IMR-90 (cell line): ENCODE results near the gene ZMIZ1. TPM values are rescaled to one million over a fixed set of nuclear protein-coding genes. Genes with fewer than 3 reads are reported as not detected.

Experiments used
- ATAC-seq: fragments of 200-7000 bp; cut with Tn5 transposase; 2 replicates; pipeline ENCODE4 v1.9.1; 2020; ENCODE audit warnings: low read depth, mild to moderate bottlenecking, moderate library complexity
- BruUV-seq: library from RNA; stranded (reverse); fragments of 400-500 nt; replicated peaks from 2 replicates; lab custom pipeline; 2021; lab: Mats Ljungman, UMichigan
- CTCF ChIA-PET: fragments of 300-600 bp; formaldehyde crosslinking; extraction: SDS; loops from one replicate; lab custom pipeline; 2021; ENCODE audit warnings: antibody characterized with exemption; lab: Yijun Ruan, JAX
- POLR2A ChIA-PET: fragments of 300-600 bp; sonication (Branson Sonifier 250); formaldehyde crosslinking; loops from one replicate; lab custom pipeline; 2022; ENCODE audit warnings: antibody characterized with exemption; ENCODE audit not compliant: unreplicated experiment; lab: Charles Lee
- DNase-seq: peaks from one replicate; pipeline ENCODE4 v3.0.0; 2013
- H2AFZ ChIP-seq: replicated peaks from 2 replicates; pipeline ENCODE3; 2013; ENCODE audit warnings: low read length, mild to moderate bottlenecking; ENCODE audit not compliant: poor library complexity
- H2AK5ac ChIP-seq: 2 replicates; pipeline ENCODE4 v1.6.1; 2013; ENCODE audit warnings: low read depth, low read length, inconsistent platforms
- H2AK9ac ChIP-seq: replicated peaks from 2 replicates; pipeline ENCODE3; 2013; ENCODE audit warnings: mild to moderate bottlenecking, low read depth, low read length, moderate library complexity; ENCODE audit not compliant: poor library complexity
- H2BK120ac ChIP-seq: 2 replicates; pipeline ENCODE4 v1.6.1; 2013; ENCODE audit warnings: low read depth, low read length, inconsistent platforms
- H2BK15ac ChIP-seq: 3 replicates; pipeline ENCODE4 v1.6.1; 2013; ENCODE audit warnings: low read depth, low read length, inconsistent platforms
- H2BK20ac ChIP-seq: 2 replicates; pipeline ENCODE4 v1.6.1; 2013; ENCODE audit warnings: low read depth, mild to moderate bottlenecking, inconsistent platforms, low read length, moderate library complexity
- H2BK5ac ChIP-seq: 2 replicates; pipeline ENCODE4 v1.6.1; 2013; ENCODE audit warnings: mild to moderate bottlenecking, low read depth, low read length, inconsistent platforms; ENCODE audit not compliant: poor library complexity, severe bottlenecking
- H3K14ac ChIP-seq: replicated peaks from 2 replicates; pipeline ENCODE4 v1.6.1; 2013; ENCODE audit warnings: low read depth, low read length, inconsistent platforms
- H3K18ac ChIP-seq: 2 replicates; pipeline ENCODE4 v1.6.1; 2013; ENCODE audit warnings: low read depth, low read length, control low read depth
- H3K23ac ChIP-seq: 2 replicates; pipeline ENCODE4 v1.6.1; 2013; ENCODE audit warnings: low read depth, low read length, inconsistent platforms
- H3K27ac ChIP-seq: 2 replicates; pipeline ENCODE4 v1.5.1; 2013; ENCODE audit warnings: mild to moderate bottlenecking, control low read depth, low read length; ENCODE audit not compliant: insufficient read depth
- H3K27me3 ChIP-seq: 2 replicates; pipeline ENCODE4 v1.6.1; 2013; ENCODE audit warnings: low read length; ENCODE audit not compliant: control insufficient read depth, insufficient read depth
- H3K36me3 ChIP-seq: 2 replicates; pipeline ENCODE4 v1.6.1; 2013; ENCODE audit warnings: low read length, mixed read lengths; ENCODE audit not compliant: control insufficient read depth, insufficient read depth
- H3K4ac ChIP-seq: 2 replicates; pipeline ENCODE4 v1.6.1; 2013; ENCODE audit warnings: low read depth, low read length, inconsistent platforms
- H3K4me1 ChIP-seq: 2 replicates; pipeline ENCODE4 v1.6.1; 2013; ENCODE audit warnings: low read length, mixed read lengths; ENCODE audit not compliant: control insufficient read depth, insufficient read depth
- H3K4me2 ChIP-seq: 2 replicates; pipeline ENCODE4 v1.6.1; 2013; ENCODE audit warnings: low read depth, mild to moderate bottlenecking, control low read depth, low read length, moderate library complexity
- H3K4me3 ChIP-seq: 2 replicates; pipeline ENCODE4 v1.5.1; 2013; ENCODE audit warnings: low read depth, mild to moderate bottlenecking, control low read depth, low read length, moderate library complexity; ENCODE audit not compliant: insufficient read depth
- H3K56ac ChIP-seq: 2 replicates; pipeline ENCODE4 v1.6.1; 2013; ENCODE audit warnings: low read length, inconsistent platforms; ENCODE audit not compliant: insufficient read depth; ENCODE audit errors: extremely low read depth
- H3K79me1 ChIP-seq, 2 experiments: 2 replicates each; pipeline ENCODE4 v1.6.1; 2013; ENCODE audit warnings: low read length in 2 of 2, inconsistent platforms in 1 of 2, low read depth in 1 of 2
- H3K9ac ChIP-seq: 2 replicates; pipeline ENCODE4 v1.6.1; 2013; ENCODE audit warnings: low read depth, low read length, control low read depth
- H3K9me1 ChIP-seq: 2 replicates; pipeline ENCODE4 v1.6.1; 2013; ENCODE audit warnings: low read length, inconsistent platforms; ENCODE audit not compliant: insufficient read depth
- H3K9me3 ChIP-seq: 2 replicates; pipeline ENCODE4 v1.6.1; 2013; ENCODE audit warnings: low read length; ENCODE audit not compliant: control insufficient read depth, insufficient read depth
- H4K20me1 ChIP-seq: 2 replicates; pipeline ENCODE4 v1.6.1; 2013; ENCODE audit warnings: low read length, inconsistent platforms; ENCODE audit not compliant: insufficient read depth
- H4K5ac ChIP-seq: 2 replicates; pipeline ENCODE4 v1.6.1; 2013; ENCODE audit warnings: mild to moderate bottlenecking, low read depth, low read length, control low read depth
- H4K8ac ChIP-seq, 2 experiments: 2 replicates each; pipeline ENCODE4 v1.6.1; 2013; ENCODE audit warnings: low read depth in 2 of 2, low read length in 2 of 2, control low read depth in 1 of 2, inconsistent platforms in 1 of 2
- H4K91ac ChIP-seq: 2 replicates; pipeline ENCODE4 v1.6.1; 2013; ENCODE audit warnings: low read depth, low read length, inconsistent platforms; ENCODE audit not compliant: insufficient read depth
- BHLHE40 ChIP-seq: fragments of 150-350 bp; IDR thresholded peaks from 2 replicates; pipeline ENCODE4 v1.6.1; 2016; ENCODE audit warnings: mild to moderate bottlenecking, low read depth, low read length
- CEBPB ChIP-seq: IDR thresholded peaks from 2 replicates; pipeline ENCODE4 v1.6.1; 2012; ENCODE audit warnings: low read depth, low read length, improper control_type of control experiment
- CHD1 ChIP-seq: IDR thresholded peaks from 2 replicates; pipeline ENCODE4 v1.6.1; 2012; ENCODE audit warnings: low read depth, low read length, improper control_type of control experiment
- CTCF ChIP-seq: conservative IDR thresholded peaks from 2 replicates; pipeline ENCODE4 v1.5.1; 2012; ENCODE audit warnings: mild to moderate bottlenecking, low read depth, low read length, improper control_type of control experiment
- FOS ChIP-seq: fragments of 150-350 bp; IDR thresholded peaks from 2 replicates; pipeline ENCODE4 v1.6.1; 2016; ENCODE audit warnings: low read depth, low read length
- MAFK ChIP-seq: IDR thresholded peaks from 2 replicates; pipeline ENCODE4 v1.6.1; 2012; ENCODE audit warnings: low read depth, low read length, improper control_type of control experiment
- MAZ ChIP-seq: IDR thresholded peaks from 2 replicates; pipeline ENCODE4 v1.6.1; 2012; ENCODE audit warnings: low read depth, mild to moderate bottlenecking, low read length, improper control_type of control experiment, moderate library complexity, borderline replicate concordance
- MXI1 ChIP-seq: IDR thresholded peaks from 2 replicates; pipeline ENCODE4 v1.6.1; 2012; ENCODE audit warnings: low read depth, mild to moderate bottlenecking, low read length, moderate library complexity, borderline replicate concordance
- NFE2L2 ChIP-seq: fragments of 150-350 bp; IDR thresholded peaks from 2 replicates; pipeline ENCODE4 v1.6.1; 2016; ENCODE audit warnings: low read depth, mild to moderate bottlenecking, low read length
- POLR2A ChIP-seq: IDR thresholded peaks from 2 replicates; pipeline ENCODE4 v1.6.1; 2012; ENCODE audit warnings: mild to moderate bottlenecking, low read depth, low read length
- RAD21 ChIP-seq: IDR thresholded peaks from 2 replicates; pipeline ENCODE4 v1.6.1; 2012; ENCODE audit warnings: low read length, improper control_type of control experiment
- RCOR1 ChIP-seq: IDR thresholded peaks from 2 replicates; pipeline ENCODE4 v1.6.1; 2012; ENCODE audit warnings: mild to moderate bottlenecking, low read length, improper control_type of control experiment; ENCODE audit not compliant: insufficient replicate concordance
- RFX5 ChIP-seq: IDR thresholded peaks from 2 replicates; pipeline ENCODE4 v1.8.0; 2012; ENCODE audit warnings: low read depth, mild to moderate bottlenecking, low read length, moderate library complexity
- SMC3 ChIP-seq: fragments of 150-350 bp; IDR thresholded peaks from 2 replicates; pipeline ENCODE4 v1.6.1; 2016; ENCODE audit warnings: low read depth, mild to moderate bottlenecking, antibody characterized with exemption, low read length, moderate library complexity
- WGBS, 2 experiments: methylation state at CpG; one replicate each; pipeline versions ENCODE4 v1.1.5 to v1.1.7; 2013; ENCODE audit warnings: missing lambda C conversion rate in 2 of 2; ENCODE audit not compliant: insufficient read length in 1 of 2; ENCODE audit errors: extremely low coverage in 2 of 2; 5-methylcytosine and 5-hydroxymethylcytosine counted together
- dilution Hi-C: fragments of 300-500 bp; cut with HindIII; formaldehyde crosslinking; loops from one replicate; pipeline ENCODE4 v1.14.3; 2018; ENCODE audit warnings: low sequenced_read_pairs; ENCODE audit not compliant: unreplicated experiment
- in situ Hi-C: fragments of 300-500 bp; cut with MboI; formaldehyde crosslinking; loops from 3 replicates; pipeline ENCODE4 v1.14.3; 2019; ENCODE audit warnings: low sequenced_read_pairs, inconsistent platforms, mixed read lengths
- intact Hi-C: fragments of 100-400 bp; cut with micrococcal nuclease; formaldehyde crosslinking; loops from 2 replicates; pipeline ENCODE4 v1.10.0; 2022
- polyA plus RNA-seq, 3 experiments: library from polyadenylated mRNA; depleted of rRNA; stranded (reverse); fragments of >200 nt; gene quantifications; 2 replicates each; pipeline ENCODE4 v1.2.3, GENCODE V29; 2012; ENCODE audit warnings: low replicate concordance in 1 of 3
- total RNA-seq: library from RNA; depleted of rRNA; stranded (reverse); fragments of >200 nt; gene quantifications from 2 replicates; pipeline ENCODE4 v1.2.3, GENCODE V29; 2012
- TF ChIP-seq, protein P1 (sequence below): fragments of 150-350 bp; IDR thresholded peaks from 2 replicates; pipeline ENCODE4 v1.6.1; 2017; ENCODE audit warnings: mild to moderate bottlenecking, antibody characterized with exemption, low read length, low read depth
- TF ChIP-seq, protein P2 (sequence below): fragments of 150-350 bp; IDR thresholded peaks from 2 replicates; pipeline ENCODE4 v1.6.1; 2016; ENCODE audit warnings: low read depth, mild to moderate bottlenecking, low read length, moderate library complexity, borderline replicate concordance

The ZMIZ1 gene
- total and polyA plus RNA-seq, 2 of the 4 experiments (the other 2 are of a cell fraction): 6.6 to 48.7 TPM

DNA sequence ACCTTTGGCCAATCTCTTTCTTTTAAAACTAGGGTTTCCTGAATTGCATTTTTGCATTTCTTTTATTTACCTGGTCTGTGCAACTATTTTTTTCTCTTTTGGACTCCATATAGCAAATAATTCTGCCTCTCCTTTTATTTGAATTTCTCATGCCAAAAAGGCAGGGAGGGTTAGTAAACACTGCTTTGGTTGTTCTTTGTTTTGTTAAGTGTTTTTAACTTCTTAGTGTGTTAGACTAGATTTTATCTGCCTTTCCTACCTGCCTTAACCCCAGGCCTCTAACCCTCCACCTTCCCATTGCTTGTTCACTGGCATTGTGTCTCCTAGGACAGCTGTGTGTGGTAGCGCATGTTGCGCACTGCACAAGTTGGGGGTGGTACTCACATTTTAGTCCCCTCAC is 18.1 kb downstream of the ZMIZ1 start:
- H2BK20ac ChIP-seq: no peak overlapping the region
- no TSS peak for BruUV-seq
- no peak overlapping the region for H3K4me3 ChIP-seq
- H2BK15ac ChIP-seq: no peak overlapping the region
- H3K4ac ChIP-seq: no peak overlapping the region
- H3K27me3 ChIP-seq: no peaks in the 10 kb centered on the region
- H3K9me1 ChIP-seq: peaks cover 78% of the 10 kb centered on the region
- H4K20me1 ChIP-seq: peaks cover 99% of the 10 kb centered on the region
- no peaks in the 10 kb centered on the region for H3K9me3 ChIP-seq
- POLR2A ChIA-PET: no interaction called here
- dilution Hi-C loops: no loop called here
- peaks cover 10% of the 10 kb centered on the region; the same call in 1 of the 2 replicates for H3K36me3 ChIP-seq
- WGBS, 2 experiments: no CpG with 5 or more reads among the region's 2 CpGs
- in situ Hi-C loops: no loop called here
- DNase-seq: no peak
- H3K56ac ChIP-seq: no peak overlapping the region
- H2BK120ac ChIP-seq: no peak overlapping the region
- intact Hi-C loops: no loop called here
- H3K18ac ChIP-seq: no peak overlapping the region
- H4K8ac ChIP-seq: no peak overlapping the region; a peak in 1 of 4 replicates
- H3K4me2 ChIP-seq: no peak overlapping the region
- H3K79me1 ChIP-seq: peaks cover 22 to 96% of the 10 kb centered on the region in 2 experiments
- no peak overlapping the region for H2BK5ac ChIP-seq
- H2AK9ac ChIP-seq: no peak overlapping the region
- no peak for ATAC-seq
- CTCF ChIA-PET: interaction anchor here (1.4 kb wide), 1 partner anchor 108 kb away, joined by 3 read pairs; no protein-coding TSS in a partner anchor
- TF ChIP-seq MAZ: no peak
- TF ChIP-seq, protein P1, sequence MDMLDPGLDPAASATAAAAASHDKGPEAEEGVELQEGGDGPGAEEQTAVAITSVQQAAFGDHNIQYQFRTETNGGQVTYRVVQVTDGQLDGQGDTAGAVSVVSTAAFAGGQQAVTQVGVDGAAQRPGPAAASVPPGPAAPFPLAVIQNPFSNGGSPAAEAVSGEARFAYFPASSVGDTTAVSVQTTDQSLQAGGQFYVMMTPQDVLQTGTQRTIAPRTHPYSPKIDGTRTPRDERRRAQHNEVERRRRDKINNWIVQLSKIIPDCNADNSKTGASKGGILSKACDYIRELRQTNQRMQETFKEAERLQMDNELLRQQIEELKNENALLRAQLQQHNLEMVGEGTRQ: no peak
- no peak for TF ChIP-seq MXI1
- no peak for TF ChIP-seq RFX5
- TF ChIP-seq SMC3: no peak
- no peak for TF ChIP-seq FOS
- TF ChIP-seq NFE2L2: no peak
- no peak for TF ChIP-seq CHD1
- no peak for TF ChIP-seq RAD21
- no peak for TF ChIP-seq CTCF
- TF ChIP-seq CEBPB: no peak
- no peak for TF ChIP-seq POLR2A
- TF ChIP-seq RCOR1: no peak
- no peak for TF ChIP-seq MAFK
- TF ChIP-seq, protein P2, sequence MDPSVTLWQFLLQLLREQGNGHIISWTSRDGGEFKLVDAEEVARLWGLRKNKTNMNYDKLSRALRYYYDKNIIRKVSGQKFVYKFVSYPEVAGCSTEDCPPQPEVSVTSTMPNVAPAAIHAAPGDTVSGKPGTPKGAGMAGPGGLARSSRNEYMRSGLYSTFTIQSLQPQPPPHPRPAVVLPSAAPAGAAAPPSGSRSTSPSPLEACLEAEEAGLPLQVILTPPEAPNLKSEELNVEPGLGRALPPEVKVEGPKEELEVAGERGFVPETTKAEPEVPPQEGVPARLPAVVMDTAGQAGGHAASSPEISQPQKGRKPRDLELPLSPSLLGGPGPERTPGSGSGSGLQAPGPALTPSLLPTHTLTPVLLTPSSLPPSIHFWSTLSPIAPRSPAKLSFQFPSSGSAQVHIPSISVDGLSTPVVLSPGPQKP: no peak
- no peak for TF ChIP-seq BHLHE40
- H3K14ac ChIP-seq: 0 out of 2 replicates have a peak overlapping the region, but pooled peaks have one; percentile 29
- no peak overlapping the region for H3K23ac ChIP-seq
- H4K91ac ChIP-seq: no peak overlapping the region
- no peak overlapping the region for H2AFZ ChIP-seq
- no peak overlapping the region for H2AK5ac ChIP-seq
- peaks cover 64% of the 10 kb centered on the region for H3K4me1 ChIP-seq
- no peak overlapping the region for H3K9ac ChIP-seq
- no peak overlapping the region for H3K27ac ChIP-seq
- no peak overlapping the region for H4K5ac ChIP-seq
